ENCODE results near the gene MS4A8. TPM values are rescaled to one million over a fixed set of nuclear protein-coding genes. Genes with fewer than 3 reads are reported as not detected.

The MS4A8 gene
- total RNA-seq, 6 experiments from 2014 or later: 0.62 TPM; not detected in 5

DNA sequence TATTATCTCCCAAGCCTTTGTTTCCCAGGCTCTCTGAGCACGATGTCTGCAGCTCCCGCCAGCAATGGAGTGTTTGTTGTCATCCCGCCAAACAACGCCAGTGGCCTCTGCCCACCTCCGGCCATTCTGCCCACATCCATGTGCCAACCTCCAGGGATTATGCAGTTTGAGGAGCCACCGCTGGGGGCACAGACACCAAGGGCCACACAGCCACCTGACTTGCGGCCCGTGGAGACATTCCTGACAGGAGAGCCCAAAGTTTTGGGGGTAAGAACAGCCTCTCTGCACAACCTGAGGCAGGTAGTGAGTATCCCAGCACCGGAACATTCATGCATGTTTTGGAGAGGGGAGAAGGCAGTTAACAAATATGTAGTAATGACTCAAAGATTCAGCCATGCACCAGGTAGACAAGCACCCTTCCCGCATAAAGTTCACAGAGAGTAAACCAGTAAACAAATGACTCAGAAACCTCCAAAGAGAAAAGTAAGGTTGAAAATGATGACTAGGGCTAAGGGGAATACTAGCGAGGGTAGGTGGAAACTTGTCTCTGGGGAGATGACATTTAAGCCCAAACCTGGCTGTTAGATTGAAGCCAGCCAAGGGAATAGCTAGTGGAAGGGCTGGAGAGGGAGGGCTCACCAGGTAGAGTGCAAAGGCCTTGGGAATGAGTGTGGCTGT, 64.4 kb downstream of the MS4A8 start:
- TF ChIP-seq, protein P1, sequence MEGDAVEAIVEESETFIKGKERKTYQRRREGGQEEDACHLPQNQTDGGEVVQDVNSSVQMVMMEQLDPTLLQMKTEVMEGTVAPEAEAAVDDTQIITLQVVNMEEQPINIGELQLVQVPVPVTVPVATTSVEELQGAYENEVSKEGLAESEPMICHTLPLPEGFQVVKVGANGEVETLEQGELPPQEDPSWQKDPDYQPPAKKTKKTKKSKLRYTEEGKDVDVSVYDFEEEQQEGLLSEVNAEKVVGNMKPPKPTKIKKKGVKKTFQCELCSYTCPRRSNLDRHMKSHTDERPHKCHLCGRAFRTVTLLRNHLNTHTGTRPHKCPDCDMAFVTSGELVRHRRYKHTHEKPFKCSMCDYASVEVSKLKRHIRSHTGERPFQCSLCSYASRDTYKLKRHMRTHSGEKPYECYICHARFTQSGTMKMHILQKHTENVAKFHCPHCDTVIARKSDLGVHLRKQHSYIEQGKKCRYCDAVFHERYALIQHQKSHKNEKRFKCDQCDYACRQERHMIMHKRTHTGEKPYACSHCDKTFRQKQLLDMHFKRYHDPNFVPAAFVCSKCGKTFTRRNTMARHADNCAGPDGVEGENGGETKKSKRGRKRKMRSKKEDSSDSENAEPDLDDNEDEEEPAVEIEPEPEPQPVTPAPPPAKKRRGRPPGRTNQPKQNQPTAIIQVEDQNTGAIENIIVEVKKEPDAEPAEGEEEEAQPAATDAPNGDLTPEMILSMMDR (IDR thresholded peaks at IDR 0.05): no peak
- no peak for TF ChIP-seq POLR2A (IDR thresholded peaks at IDR 0.05)
- Histone ChIP-seq H3K27ac (no peak overlapping the region), H3K9me3 (no peaks in the 10 kb centered on the region), H3K4me1 (no peaks in the 10 kb centered on the region), H3K27me3 (no peaks in the 10 kb centered on the region), H3K36me3 (no peaks in the 10 kb centered on the region), H3K4me3 (no peak overlapping the region)
- 61% methylated on average over 5 of the region's 11 CpGs for WGBS (ENCODE audit: insufficient coverage, low coverage, low lambda C conversion rate, missing lambda C conversion rate)
- intact Hi-C loops (cut with DNase I): no loop called here
- no peak for DNase-seq
- no peak for ATAC-seq

- DNase-seq (no peak), ATAC-seq (no peak)
- Histone ChIP-seq H3K9me3 (no peaks in the 10 kb centered on the region), H3K27me3 (no peaks in the 10 kb centered on the region), H3K36me3 (no peaks in the 10 kb centered on the region), H3K4me3 (no peak overlapping the region), H3K27ac (no peak overlapping the region), H3K4me1 (no peaks in the 10 kb centered on the region)
- TF ChIP-seq, protein P1 (IDR thresholded peaks at IDR 0.05): no peak
- no peak for TF ChIP-seq POLR2A (IDR thresholded peaks at IDR 0.05)
- 33% methylated on average over 1 of the region's 1 CpG for WGBS (ENCODE audit: insufficient coverage, low coverage, low lambda C conversion rate, missing lambda C conversion rate)
- intact Hi-C loops (cut with DNase I): no loop called here
Measured at GRCh38 chr11:60764879-60765278, 65.5 kb downstream of the MS4A8 start.

DNA sequence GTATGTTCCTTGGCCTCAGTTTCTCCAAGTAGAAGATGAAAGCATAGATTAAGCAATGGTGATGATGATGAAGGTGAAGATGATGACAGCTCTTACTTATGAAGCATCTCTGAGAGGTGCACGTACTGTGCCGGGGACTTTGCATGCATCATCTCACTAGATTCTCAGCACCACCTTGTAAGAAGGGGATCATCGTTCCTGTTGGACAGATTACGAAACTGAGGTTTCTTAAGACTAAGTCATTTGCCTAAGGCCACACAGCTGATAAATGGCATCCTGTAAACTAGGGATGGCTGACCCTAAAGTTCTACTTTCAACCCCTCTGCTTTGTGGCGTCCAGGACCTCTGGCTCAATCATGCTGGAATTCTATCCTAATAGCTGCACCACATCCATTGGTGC, 65.9 kb downstream of the MS4A8 start:
- Histone ChIP-seq H3K27ac (no peak overlapping the region), H3K9me3 (no peaks in the 10 kb centered on the region), H3K36me3 (no peaks in the 10 kb centered on the region), H3K4me3 (no peak overlapping the region), H3K27me3 (no peaks in the 10 kb centered on the region), H3K4me1 (no peaks in the 10 kb centered on the region)
- ATAC-seq (no peak), DNase-seq (no peak)
- 57% methylated on average over 5 of the region's 5 CpGs for WGBS (ENCODE audit: insufficient coverage, low coverage, low lambda C conversion rate, missing lambda C conversion rate)
- intact Hi-C loops (cut with DNase I): no loop called here
- TF ChIP-seq, protein P1 (IDR thresholded peaks at IDR 0.05): no peak
- no peak for TF ChIP-seq POLR2A (IDR thresholded peaks at IDR 0.05)

Other genes with a start within 250 kb of the MS4A8 start
- under 1 TPM in 5 of 6 experiments, not detected in 1; 0.12 to 0.78 (median 0.26) TPM for gene MS4A1, start 243.8 kb upstream of the MS4A8 start, total RNA-seq
- gene MS4A12, start 206.8 kb upstream of the MS4A8 start, total RNA-seq: not detected
- not detected for gene MS4A13, start 184.2 kb upstream of the MS4A8 start, total RNA-seq
- gene MS4A18, start 25.1 kb downstream of the MS4A8 start, total RNA-seq: not detected
- gene MS4A15, start 57.3 kb downstream of the MS4A8 start, total RNA-seq: not detected
- gene MS4A10, start 85.7 kb downstream of the MS4A8 start, total RNA-seq: not detected
- 10 to 100 TPM in 2 of 6 experiments, 1 to 10 TPM in 4; 4.9 to 17.8 (median 8.6) TPM for gene CCDC86, start 142.5 kb downstream of the MS4A8 start, total RNA-seq
- under 1 TPM in 5 of 6 experiments, not detected in 1; 0.07 to 0.18 (median 0.12) TPM for gene PTGDR2, start 156.3 kb downstream of the MS4A8 start, total RNA-seq
- gene ZP1, start 167.9 kb downstream of the MS4A8 start, total RNA-seq: not detected
- 10 to 100 TPM; 45.5 to 82.6 (median 48.3) TPM for gene PRPF19, start 207.0 kb downstream of the MS4A8 start, total RNA-seq
- gene TMEM109, start 214.5 kb downstream of the MS4A8 start, total RNA-seq: 10 to 100 TPM; 29.0 to 40.9 (median 34.1) TPM
- 1 to 10 TPM in 4 of 6 experiments, under 1 TPM in 2; 0.76 to 4.2 (median 1.7) TPM for gene TMEM132A, start 224.8 kb downstream of the MS4A8 start, total RNA-seq